Liver (tissue), 3 donors: ENCODE results near the gene LILRA5.
"Not testable (repeated sequence)": the region's sequence is repeated elsewhere in the genome, so short reads cannot be mapped to it uniquely, and the experiment has no call there.

Experiments
- CTCF ChIP-seq: fragments of 150-350 bp; IDR thresholded peaks from 2 replicates; pipeline ENCODE4 v1.5.1; 2017; ENCODE audit warnings: improper control_type of control experiment, low read depth, low read length; ENCODE audit not compliant: missing input control
- JUND ChIP-seq, 2 donors: IDR thresholded peaks; 2 replicates each; pipeline ENCODE4 v1.6.1; 2016; ENCODE audit warnings: antibody characterized with exemption in 2 of 2
- RAD21 ChIP-seq, 2 donors: IDR thresholded peaks; 2 replicates each; pipeline ENCODE4 v1.6.1; 2016; ENCODE audit warnings: antibody characterized with exemption in 2 of 2, mild to moderate bottlenecking in 2 of 2
- REST ChIP-seq: IDR thresholded peaks from 2 replicates; pipeline ENCODE4 v1.6.1; 2016; ENCODE audit warnings: antibody characterized with exemption, mild to moderate bottlenecking
- RXRA ChIP-seq, 2 donors: IDR thresholded peaks; 2 replicates each; pipeline ENCODE4 v1.6.1; 2017 to 2018; ENCODE audit warnings: antibody characterized with exemption in 2 of 2, mild to moderate bottlenecking in 1 of 2
- donor health status: healthy.
- donor health status: healthy.

GRCh38 chr19:54322934-54323333, 10.0 kb upstream of the LILRA5 start:
- TF ChIP-seq REST; JUND (IDR thresholded peaks at IDR 0.05); CTCF; RAD21 (IDR thresholded peaks at IDR 0.05); RXRA (IDR thresholded peaks at IDR 0.05): not testable (repeated sequence)
